Measurements from ENCODE around the gene PYDC1. TPM values are rescaled to one million over a fixed set of nuclear protein-coding genes. Genes with fewer than 3 reads are reported as not detected.

PYDC1 gene
- total and polyA plus RNA-seq, 2 of the 8 experiments (the other 6 are each of a cell fraction or from before 2014, with no cell fraction given), result 3.5 to 11.1 TPM

DNA sequence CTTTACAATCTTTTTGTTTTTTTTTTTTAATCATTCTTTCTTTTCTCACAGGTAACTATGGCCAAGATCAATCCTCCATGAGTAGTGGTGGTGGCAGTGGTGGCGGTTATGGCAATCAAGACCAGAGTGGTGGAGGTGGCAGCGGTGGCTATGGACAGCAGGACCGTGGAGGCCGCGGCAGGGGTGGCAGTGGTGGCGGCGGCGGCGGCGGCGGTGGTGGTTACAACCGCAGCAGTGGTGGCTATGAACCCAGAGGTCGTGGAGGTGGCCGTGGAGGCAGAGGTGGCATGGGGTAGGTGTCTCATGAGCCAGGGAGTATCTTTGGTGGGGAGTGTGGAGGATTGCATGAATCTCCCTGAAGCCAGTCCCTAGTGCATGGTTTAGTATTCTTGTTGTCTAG is 32.0 kb downstream of the PYDC1 start:
- no peak overlapping the region for H3K4me3 ChIP-seq (ENCODE audit: extremely low read depth in 1 of 4, insufficient read depth in 2 of 4, low read depth in 3 of 4, low read length in 4 of 4)
- no peak overlapping the region for H2BK120ac ChIP-seq (replicated peaks; ENCODE audit: low read depth, low read length)
- no peak overlapping the region for H3K56ac ChIP-seq (replicated peaks; ENCODE audit: insufficient read length, low read depth, low read length)
- TF ChIP-seq TBP (IDR thresholded peaks at IDR 0.05; ENCODE audit: low read depth, low read length) (no peak), SP2 (IDR thresholded peaks at IDR 0.05; ENCODE audit: low read length) (no peak), EP300 (IDR thresholded peaks at IDR 0.05; ENCODE audit: borderline replicate concordance in 1 of 2, low read depth in 2 of 2, low read length in 2 of 2) (no peak), CTBP2 (IDR thresholded peaks at IDR 0.05; ENCODE audit: borderline replicate concordance, insufficient read depth, insufficient read length, low read length) (no peak), SRF (IDR thresholded peaks at IDR 0.05; ENCODE audit: low read depth, low read length) (no peak), TAF7 (optimal IDR thresholded peaks at IDR 0.05; ENCODE audit: borderline replicate concordance, low read depth, low read length) (no peak), MAFK (IDR thresholded peaks at IDR 0.05; ENCODE audit: low read depth, low read length) (no peak), ATF2 (IDR thresholded peaks at IDR 0.05; ENCODE audit: low read length) (no peak), SIN3A (conservative IDR thresholded peaks at IDR 0.05 in 1 of 2, IDR thresholded peaks at IDR 0.05 in 1 of 2; ENCODE audit: low read depth in 1 of 2, low read length in 2 of 2) (no peak), GTF2F1 (IDR thresholded peaks at IDR 0.05; ENCODE audit: borderline replicate concordance, low read depth, low read length) (no peak), SUZ12 (IDR thresholded peaks at IDR 0.05; ENCODE audit: low read length) (no peak)
- H3K4me1 ChIP-seq (replicated peaks in 1 of 4; ENCODE audit: control insufficient read depth in 3 of 4, insufficient read depth in 4 of 4, low read length in 3 of 4), result peaks cover 0 to 5% (median 1%) of the 10 kb centered on the region in 4 experiments; a peak in 5 of 7 replicates
- no peak overlapping the region for H2BK15ac ChIP-seq (ENCODE audit: low read length)
- H3K4ac ChIP-seq (replicated peaks; ENCODE audit: insufficient read length, low read depth, low read length), result no peak overlapping the region
- H2BK20ac ChIP-seq (ENCODE audit: low read length), result no peak overlapping the region
- CTCF ChIA-PET (ENCODE audit: partially characterized antibody), result interaction anchor here (0.6 kb wide), 1 partner anchor 45 kb away, joined by 3 read pairs; no protein-coding TSS in a partner anchor
- H3K79me2 ChIP-seq (ENCODE audit: control insufficient read depth in 1 of 2, insufficient read depth in 2 of 2, low read length in 2 of 2), result peaks cover 40 to 98% of the 10 kb centered on the region in 2 experiments
- H3K27ac ChIP-seq (ENCODE audit: low read depth, low read length), result no peak overlapping the region
- H3K36me3 ChIP-seq (ENCODE audit: control insufficient read depth in 2 of 4, insufficient read depth in 4 of 4, low read length in 3 of 4), result peaks cover 61 to 83% (median 75%) of the 10 kb centered on the region in 4 experiments
- H3K18ac ChIP-seq (ENCODE audit: extremely low read depth, low read length), result no peak overlapping the region
- H3K9me3 ChIP-seq (ENCODE audit: insufficient read depth in 2 of 2, low read depth in 1 of 2, low read length in 1 of 2), result no peaks in the 10 kb centered on the region
- peaks cover 9% of the 10 kb centered on the region; the same call in 1 of the 2 replicates for H3K23me2 ChIP-seq (ENCODE audit: low read depth, low read length)
- FAIRE-seq (no peak), DNase-seq (ENCODE audit: low read depth in 1 of 2, low spot score in 2 of 2) (no peak)
- no peaks in the 10 kb centered on the region for H3K27me3 ChIP-seq (replicated peaks in 1 of 4; ENCODE audit: control insufficient read depth in 3 of 4, extremely low read depth in 1 of 4, insufficient read depth in 3 of 4, low read length in 3 of 4)
- peak overlapping the region; percentile 58; the same call in 1 of the 2 replicates for H4K8ac ChIP-seq (ENCODE audit: extremely low read depth, insufficient read depth, low read length)
- no peak overlapping the region for H2BK12ac ChIP-seq (ENCODE audit: low read depth, low read length)
- WGBS, 2 experiments (ENCODE audit: extremely low coverage in 1 of 2, insufficient coverage in 1 of 2, insufficient read length in 1 of 2, insufficient replicate concordance in 2 of 2, low coverage in 1 of 2, low lambda C conversion rate in 2 of 2, missing lambda C conversion rate in 1 of 2), result 94% methylated on average over 14 of the region's 14 CpGs; no CpG with 5 or more reads in 1 of the 2 experiments
- no peak overlapping the region for H4K5ac ChIP-seq (ENCODE audit: insufficient read length, low read depth, low read length)
- no peak overlapping the region for H3K9ac ChIP-seq (replicated peaks in 1 of 4; ENCODE audit: extremely low read depth in 1 of 4, low read depth in 3 of 4, low read length in 3 of 4)
- no peak overlapping the region for H3K23ac ChIP-seq (ENCODE audit: insufficient read length)
- no peak overlapping the region for H2AK5ac ChIP-seq (ENCODE audit: low read depth, low read length)
- H4K20me1 ChIP-seq (replicated peaks in 1 of 2; ENCODE audit: control insufficient read depth in 1 of 2, insufficient read depth in 2 of 2, low read length in 2 of 2), result peaks cover 46 to 60% of the 10 kb centered on the region in 2 experiments
- H2BK5ac ChIP-seq (ENCODE audit: low read depth, low read length), result no peak overlapping the region
- H3K79me1 ChIP-seq (ENCODE audit: low read depth, low read length), result peaks cover 11% of the 10 kb centered on the region
- H3K14ac ChIP-seq (ENCODE audit: insufficient read length), result no peak overlapping the region
- no peak overlapping the region for H4K91ac ChIP-seq (replicated peaks; ENCODE audit: insufficient read length, low read length)
- POLR2A ChIA-PET (ENCODE audit: partially characterized antibody), result interaction anchor here (0.6 to 6.9 kb wide), 13 partner anchors 8 to 716 kb away, joined by 3 to 407 read pairs (median 5); partner anchors contain the start of genes FUS, PRSS8, PYCARD and TRIM72
- H2AFZ ChIP-seq (ENCODE audit: low read length), result no peak overlapping the region
- no peak overlapping the region for H3K4me2 ChIP-seq (ENCODE audit: insufficient read depth in 1 of 2, low read depth in 2 of 2, low read length in 2 of 2)

Measured in H1 (cell line).